ENCODE results near the gene GSK3A.
A peak's percentile ranks its signal among the peaks of the same experiment; 100 is the strongest.
"Not testable (repeated sequence)": the region's sequence is repeated elsewhere in the genome, so short reads cannot be mapped to it uniquely, and the experiment has no call there.

GSK3A gene

GRCh38 chr19:42268142-42268703 lies 25.8 kb upstream of the GSK3A start:
- DNase-seq = peak; percentile 99 to 100 (median 100)

- no peak for DNase-seq
Measured at GRCh38 chr19:42267644-42268141, 25.3 kb upstream of the GSK3A start.

- DNase-seq = not testable (repeated sequence)
Measured at GRCh38 chr19:42266928-42267603, 24.7 kb upstream of the GSK3A start.

- not testable (repeated sequence) for DNase-seq
Measured at GRCh38 chr19:42266105-42266504, 23.7 kb upstream of the GSK3A start.

GRCh38 chr19:42261763-42262162 lies 19.4 kb upstream of the GSK3A start:
- no peak for DNase-seq

- DNase-seq = not testable (repeated sequence)
Measured at GRCh38 chr19:42257842-42258241, 15.4 kb upstream of the GSK3A start.

GRCh38 chr19:42255766-42256745 lies 13.7 kb upstream of the GSK3A start:
- peak in 2 of 3 donors; percentile 37 to 49 for DNase-seq

GRCh38 chr19:42254850-42255765 lies 12.7 kb upstream of the GSK3A start, which contains the start of gene ERF:
Gene ERF, minus strand, starts transcription at chr19:42255128. Its CDS starts 129 bp downstream, at chr19:42254999.
- peak; percentile 95 to 99 (median 98) for DNase-seq

- peak; percentile 76 to 87 (median 82) for DNase-seq
Measured at GRCh38 chr19:42254089-42254849, 11.9 kb upstream of the GSK3A start.

- peak; percentile 54 to 64 (median 56) for DNase-seq
Measured at GRCh38 chr19:42253245-42254088, 11.1 kb upstream of the GSK3A start.

GRCh38 chr19:42252365-42253244 lies 10.2 kb upstream of the GSK3A start:
- DNase-seq = peak; percentile 45 to 67 (median 51)

- DNase-seq = no peak
Measured at GRCh38 chr19:42251572-42252358, 9.4 kb upstream of the GSK3A start.

- peak; percentile 33 to 47 (median 36) for DNase-seq
Measured at GRCh38 chr19:42250666-42251531, 8.5 kb upstream of the GSK3A start.

- DNase-seq = no peak
Measured at GRCh38 chr19:42250183-42250665, 7.8 kb upstream of the GSK3A start.

- DNase-seq = no peak
Measured at GRCh38 chr19:42249769-42250168, 7.4 kb upstream of the GSK3A start.

GRCh38 chr19:42249149-42249750 lies 6.8 kb upstream of the GSK3A start:
- no peak for DNase-seq
